GM18526 (cell line): ENCODE results near the gene SLC45A2.

ENCODE experiments used
- POLR2A ChIP-seq: IDR thresholded peaks from 3 replicates; pipeline ENCODE4 v1.6.1; 2011; ENCODE audit not compliant: insufficient read length; ENCODE audit errors: extremely low read depth

SLC45A2 gene, protein sequence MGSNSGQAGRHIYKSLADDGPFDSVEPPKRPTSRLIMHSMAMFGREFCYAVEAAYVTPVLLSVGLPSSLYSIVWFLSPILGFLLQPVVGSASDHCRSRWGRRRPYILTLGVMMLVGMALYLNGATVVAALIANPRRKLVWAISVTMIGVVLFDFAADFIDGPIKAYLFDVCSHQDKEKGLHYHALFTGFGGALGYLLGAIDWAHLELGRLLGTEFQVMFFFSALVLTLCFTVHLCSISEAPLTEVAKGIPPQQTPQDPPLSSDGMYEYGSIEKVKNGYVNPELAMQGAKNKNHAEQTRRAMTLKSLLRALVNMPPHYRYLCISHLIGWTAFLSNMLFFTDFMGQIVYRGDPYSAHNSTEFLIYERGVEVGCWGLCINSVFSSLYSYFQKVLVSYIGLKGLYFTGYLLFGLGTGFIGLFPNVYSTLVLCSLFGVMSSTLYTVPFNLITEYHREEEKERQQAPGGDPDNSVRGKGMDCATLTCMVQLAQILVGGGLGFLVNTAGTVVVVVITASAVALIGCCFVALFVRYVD

DNA sequence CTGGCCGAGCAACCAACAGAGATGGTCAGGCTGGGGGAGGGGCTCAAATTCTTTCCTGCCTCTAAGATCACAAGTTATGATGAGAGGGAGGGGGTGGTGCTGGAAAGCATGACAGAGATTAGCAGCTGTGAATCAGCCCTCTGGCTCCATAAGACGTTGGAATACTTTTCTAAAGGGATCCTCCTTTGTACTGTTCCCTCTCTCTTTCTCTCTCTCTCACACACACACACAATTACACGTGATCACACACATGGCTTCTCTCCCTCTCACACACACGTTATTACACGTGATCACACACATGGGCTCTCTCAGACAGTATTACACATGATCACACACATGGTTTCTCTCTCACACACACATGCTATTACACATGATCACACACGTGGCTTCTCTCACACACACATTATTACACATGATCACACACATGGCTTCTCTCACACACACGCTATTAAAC, at the start of gene SLC45A2:
SLC45A2 (minus strand) TSS at position 23 of the 454 bp plus-strand sequence. CDS start 110 bp downstream, outside the sequence.
- TF ChIP-seq POLR2A = no peak

DNA sequence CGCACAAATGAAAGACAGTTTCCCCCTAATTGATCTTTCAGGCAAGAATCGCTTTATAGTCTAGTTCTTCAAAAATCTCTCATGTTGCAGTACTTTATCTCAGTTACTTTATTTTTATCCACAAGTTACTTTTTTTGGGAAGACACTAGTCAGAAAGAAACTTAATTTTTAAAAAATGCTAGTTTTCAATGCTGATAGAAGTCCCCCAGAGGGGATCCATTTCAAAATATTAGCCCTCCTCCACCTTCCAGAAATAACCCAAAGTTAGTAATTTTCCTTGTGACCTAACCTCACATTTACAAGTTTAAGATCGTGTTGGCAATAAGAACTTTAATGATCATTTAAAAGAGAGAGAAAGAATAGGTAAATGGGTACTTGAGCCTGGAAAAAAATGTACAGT, 47.5 kb upstream of the SLC45A2 start:
- TF ChIP-seq POLR2A = no peak

DNA sequence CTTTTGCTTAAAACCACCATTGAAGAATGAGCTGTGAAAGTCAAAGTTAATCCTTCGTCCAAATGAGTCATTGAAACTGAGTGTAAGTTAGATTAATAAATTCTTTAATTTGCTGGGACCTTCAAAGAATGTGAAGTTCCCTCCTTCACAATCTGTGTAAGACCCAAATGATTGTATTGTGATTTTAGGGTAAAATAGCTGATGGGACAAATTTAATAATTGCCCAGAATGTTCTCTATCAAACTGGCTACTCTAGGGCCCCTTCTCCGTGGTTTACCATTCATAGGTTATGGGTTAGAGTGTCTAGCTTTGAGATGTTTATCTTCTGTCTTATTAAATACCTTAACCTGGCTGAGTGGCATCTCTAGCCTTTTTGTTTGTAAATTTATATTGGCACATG, 46.6 kb upstream of the SLC45A2 start:
- no peak for TF ChIP-seq POLR2A

DNA sequence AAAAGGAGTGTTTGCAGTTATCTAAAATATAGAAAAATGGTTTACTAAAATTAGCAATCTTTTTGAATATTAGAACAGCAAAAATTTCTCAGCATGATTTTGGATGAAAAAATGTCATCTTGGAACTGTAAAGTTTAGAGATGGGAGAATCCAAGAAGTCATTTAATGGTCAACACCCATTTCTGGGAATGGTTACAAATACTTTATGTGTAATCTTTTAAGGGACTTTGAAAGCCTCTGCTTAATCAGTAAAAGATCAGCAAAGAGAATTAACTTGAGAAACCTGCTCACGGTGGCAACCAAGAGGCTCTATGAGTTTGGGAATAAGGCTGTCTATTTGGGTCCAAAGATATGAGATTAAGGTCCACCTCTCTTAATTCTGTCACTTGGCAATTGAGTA, 45.6 kb upstream of the SLC45A2 start:
- no peak for TF ChIP-seq POLR2A

DNA sequence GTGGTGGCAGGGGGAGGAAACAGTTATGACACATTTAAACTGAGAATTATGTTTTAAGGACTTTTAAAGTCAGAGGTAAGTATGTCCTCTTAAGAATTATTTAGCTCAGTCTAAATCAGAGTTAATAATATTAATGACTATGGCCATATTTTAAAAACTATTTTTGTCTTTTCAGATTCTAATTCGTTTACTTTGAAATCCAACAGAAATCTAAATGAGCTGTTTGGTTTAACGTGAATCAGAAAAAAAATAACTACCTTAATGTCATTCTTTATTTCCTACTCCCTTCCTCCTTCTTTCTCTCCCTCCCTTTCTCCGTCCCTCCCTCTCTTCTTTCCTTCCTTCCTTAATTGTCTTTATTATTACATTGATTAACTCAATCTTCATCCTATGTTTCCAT, 43.9 kb upstream of the SLC45A2 start:
- TF ChIP-seq POLR2A = no peak

DNA sequence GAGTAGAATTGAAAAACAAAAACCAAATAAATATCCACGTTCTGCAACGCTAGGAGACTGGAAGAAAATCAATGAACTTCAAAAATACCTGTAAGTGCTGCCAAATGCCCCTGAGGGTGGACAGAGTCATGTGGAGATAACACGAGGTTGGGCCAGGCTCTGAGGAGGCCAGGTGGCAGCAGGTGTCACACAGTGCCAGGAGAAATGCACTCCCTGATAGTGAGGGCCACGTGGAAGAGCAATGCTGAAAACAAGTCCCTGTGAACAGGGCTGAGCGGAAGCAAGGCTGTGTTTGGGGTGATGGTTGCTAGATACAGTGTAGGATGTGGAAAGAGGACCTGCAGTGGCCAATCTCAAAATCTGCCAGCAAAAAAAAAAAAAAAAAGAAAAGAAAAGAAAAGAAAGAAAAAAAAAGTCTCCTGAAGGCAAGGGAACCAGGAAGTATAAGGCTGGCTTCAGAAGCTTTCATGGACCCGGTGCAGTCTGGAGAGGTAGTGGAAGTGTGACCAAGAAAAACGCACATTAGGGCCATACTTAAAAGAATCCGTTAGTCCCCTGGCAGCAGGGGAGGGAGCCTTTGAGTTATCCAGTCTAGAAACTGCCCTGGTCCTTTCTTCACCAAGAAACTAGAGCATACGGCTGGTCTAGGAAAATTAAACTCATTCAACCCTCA, 41.7 kb upstream of the SLC45A2 start:
- no peak for TF ChIP-seq POLR2A

DNA sequence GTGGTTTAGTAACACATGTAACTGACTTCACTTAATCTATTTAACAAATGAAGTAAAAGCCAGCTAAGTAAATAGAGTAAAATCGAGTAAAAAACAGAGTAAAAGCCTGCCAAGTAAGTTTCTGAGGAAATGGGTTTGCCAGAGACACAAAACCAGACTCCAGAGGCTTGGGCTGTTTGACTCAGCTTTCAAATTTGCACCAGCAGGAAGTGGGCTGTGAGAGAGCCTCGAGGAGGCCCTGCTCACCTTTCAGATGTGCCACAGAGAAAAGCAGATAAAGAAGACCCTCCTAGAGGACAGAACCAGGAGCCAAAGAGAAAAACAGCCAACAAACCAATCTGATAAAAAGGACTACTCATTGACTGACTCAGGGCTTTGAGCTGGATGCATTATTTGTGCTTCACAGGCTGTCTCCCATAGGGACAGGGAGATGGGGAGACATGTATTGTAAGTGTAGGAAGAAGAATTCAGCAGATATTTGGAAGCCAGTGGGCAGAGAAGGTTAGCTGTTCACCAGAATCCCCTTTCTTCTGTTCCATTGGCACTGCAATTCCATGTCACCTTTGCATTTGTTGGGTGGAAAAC, 37.7 kb upstream of the SLC45A2 start:
- TF ChIP-seq POLR2A = no peak

DNA sequence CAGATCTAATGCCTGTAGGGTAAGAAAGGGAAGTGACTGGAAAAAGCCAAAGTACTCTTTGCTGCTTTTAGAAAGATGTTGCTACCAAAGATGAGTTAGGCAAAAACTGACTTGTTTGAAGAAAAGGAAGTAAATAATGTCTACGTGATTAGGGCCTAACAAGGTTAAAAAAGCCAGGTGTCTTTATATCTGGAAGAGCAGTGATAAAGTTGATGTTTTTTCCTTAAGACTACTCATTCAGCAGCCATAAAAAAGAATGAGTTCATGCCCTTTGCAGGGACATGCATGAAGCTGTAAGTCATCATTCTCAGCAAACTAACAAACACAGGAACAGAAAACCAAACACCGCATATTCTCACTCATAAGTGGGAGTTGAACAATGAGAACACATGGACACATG, 36.8 kb upstream of the SLC45A2 start:
- no peak for TF ChIP-seq POLR2A

DNA sequence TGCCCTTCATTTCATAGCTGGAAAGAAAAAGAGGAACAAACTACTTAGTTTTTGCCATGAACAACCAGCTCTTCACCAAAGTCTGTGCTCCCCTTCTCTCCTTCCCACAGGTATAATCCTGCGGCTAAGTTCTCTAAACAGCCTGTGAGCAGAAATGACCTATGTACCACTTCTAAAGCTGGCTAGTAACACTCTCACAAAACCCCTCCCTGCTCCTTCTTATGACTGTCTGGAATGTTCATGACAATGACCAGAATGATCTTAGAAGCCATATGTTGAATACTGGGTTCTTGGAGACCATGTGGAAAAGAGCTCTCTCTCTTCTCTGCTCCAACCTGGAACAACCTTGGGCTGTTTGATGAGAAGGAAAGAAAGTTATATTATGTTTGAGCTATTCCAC, 36.2 kb upstream of the SLC45A2 start:
- TF ChIP-seq POLR2A = no peak

DNA sequence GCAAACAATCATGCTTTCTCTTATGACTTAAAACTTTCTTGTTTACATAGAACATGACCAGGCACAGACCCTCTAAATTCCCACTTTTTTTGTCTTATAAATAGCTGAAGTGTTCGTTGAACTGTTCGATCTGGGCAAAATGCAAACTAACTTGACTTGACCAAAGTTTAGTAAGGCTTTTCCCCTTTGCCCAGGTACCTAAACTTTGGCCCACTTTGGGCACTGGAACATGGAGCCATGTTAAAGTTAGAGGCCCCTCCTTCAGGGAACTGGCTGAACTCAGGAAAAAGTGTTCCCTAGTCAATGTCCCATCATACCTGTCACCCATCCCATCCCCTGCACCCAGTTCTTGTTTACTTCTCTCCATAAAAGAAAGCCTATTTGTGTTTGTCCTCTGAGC, 32.8 kb upstream of the SLC45A2 start:
- TF ChIP-seq POLR2A = no peak

DNA sequence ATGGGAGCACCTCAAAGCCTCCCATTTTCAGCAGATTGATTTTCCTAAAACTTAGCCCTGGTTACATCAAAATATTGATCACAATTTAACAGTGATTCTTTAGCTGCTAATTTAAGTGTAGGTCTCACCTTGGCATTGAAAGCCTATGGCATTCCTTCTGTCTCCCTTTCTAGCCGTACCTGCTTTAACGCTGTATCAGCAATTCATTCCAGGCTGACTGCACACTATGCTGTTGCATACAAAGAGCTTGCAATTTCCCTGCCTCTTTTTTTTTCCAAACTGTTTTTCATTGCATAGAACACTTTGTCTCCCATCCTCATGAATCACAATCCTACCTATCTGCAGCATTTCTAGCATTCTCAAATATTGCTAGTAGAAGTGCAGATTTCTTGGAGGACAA, 32.3 kb upstream of the SLC45A2 start:
- TF ChIP-seq POLR2A = no peak

DNA sequence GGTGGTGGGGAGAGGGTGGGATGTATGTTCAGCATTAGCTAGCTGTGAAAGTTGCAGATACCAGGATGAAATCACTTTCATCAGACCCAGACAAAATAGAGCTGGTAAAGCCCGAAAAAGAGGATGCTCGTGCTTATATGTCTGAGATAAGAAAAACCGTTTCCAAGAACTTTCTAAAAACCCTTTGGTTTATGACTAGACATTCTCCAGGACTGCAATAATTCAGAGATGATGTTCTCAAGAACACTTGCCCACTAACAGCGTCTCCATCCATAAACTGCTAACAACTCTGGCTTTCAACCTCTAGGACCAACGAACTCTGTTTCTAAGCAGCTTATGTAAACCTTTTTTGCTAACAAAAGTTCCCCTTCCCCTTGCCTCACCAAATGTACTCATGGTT, 31.7 kb upstream of the SLC45A2 start:
- TF ChIP-seq POLR2A = no peak

DNA sequence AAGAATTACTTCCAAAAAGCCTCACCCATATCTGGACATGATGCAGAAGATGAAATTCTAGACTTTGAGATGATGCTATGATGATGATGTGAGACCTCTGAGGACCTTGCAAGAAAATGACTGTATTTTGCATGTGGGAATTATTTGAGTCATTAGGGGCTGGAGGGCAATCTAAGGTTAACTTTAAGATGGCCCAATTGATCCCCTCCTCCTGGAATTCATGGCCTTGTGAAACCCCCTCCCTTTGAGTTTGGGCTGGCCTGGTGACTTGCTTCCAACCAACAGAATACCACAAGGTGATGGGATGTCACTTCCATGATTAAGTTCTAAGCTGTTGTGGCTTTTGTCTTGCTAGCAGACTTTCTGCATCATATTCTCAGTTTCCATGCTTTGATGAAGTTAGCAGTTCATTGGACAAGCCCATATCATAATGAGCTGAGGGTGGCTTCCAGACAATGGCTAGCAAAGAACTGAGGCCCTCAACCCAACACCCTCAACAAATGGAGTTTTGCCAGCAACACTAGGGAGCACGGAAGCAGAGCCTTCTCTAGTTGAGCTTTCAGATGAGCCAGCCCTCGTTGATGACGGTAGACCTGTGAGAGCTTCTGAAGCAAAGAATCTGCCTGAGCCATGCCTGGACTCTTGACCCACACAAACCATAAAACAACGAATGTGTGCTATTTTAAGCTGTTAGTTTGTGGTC, 30.8 kb upstream of the SLC45A2 start:
- TF ChIP-seq POLR2A = no peak

DNA sequence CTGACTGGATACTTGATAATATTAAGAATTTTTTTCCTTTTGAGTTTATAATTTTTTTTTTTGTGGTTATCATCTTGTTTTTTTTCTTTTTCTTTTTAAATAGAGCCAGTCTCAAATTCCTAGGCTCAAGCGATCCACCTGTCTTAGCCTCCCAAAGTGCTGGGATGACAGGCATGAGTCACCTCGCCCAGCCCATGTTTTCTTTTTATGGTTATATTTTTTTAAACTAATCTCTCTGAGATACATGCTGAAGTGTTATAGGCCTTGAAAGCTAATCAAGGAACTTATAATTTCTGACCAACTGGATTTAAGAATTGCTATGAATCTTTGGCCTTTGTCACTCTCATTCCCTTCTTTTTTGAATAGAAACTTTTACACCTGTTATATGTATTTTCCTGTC, 30.1 kb upstream of the SLC45A2 start:
- TF ChIP-seq POLR2A = no peak

DNA sequence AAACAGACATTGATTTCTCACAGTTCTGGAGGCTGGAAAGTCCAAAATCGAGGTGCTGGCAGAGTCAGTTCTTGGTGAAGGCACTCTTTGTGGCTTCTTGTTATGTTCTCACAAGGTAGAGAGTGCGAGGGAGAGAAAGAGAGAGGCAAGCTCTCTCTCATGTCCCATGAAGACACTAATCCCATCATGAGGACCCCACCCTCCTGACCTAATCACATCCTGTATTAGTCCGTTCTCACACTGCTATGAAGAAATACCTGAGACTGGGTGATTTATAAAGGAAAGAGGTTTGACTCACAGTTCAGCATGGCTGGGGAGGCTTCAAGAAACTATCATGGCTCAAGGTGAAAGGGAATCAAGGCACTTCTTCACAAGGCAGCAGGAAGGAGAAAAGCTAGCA, 29.1 kb upstream of the SLC45A2 start:
- no peak for TF ChIP-seq POLR2A
